ENCODE results near the gene GNAI3.

Gene GNAI3

GRCh38 chr1:109548321-109549267 is at the start of gene GNAI3:
TSS of gene GNAI3 (plus strand) at chr1:109548615. CDS start at chr1:109548721, 106 bp downstream.
- in situ Hi-C loops (cut with HindIII; ENCODE audit: low sequenced_read_pairs), result loop anchor here (10.0 kb wide), 1 partner anchor 156 kb away; no protein-coding TSS in a partner anchor
- TF ChIP-seq CTCF (IDR thresholded peaks at IDR 0.05; ENCODE audit: low read depth, low read length, missing control alignments), result no peak
- peak within 1 kb of the TSS; percentile 86 for H3K4me3 ChIP-seq (ENCODE audit: low read depth, low read length)
- peak; percentile 90 for DNase-seq (ENCODE audit: low read depth)

GRCh38 chr1:109499081-109499480 is 49.3 kb upstream of the GNAI3 start:
- in situ Hi-C loops (cut with HindIII; ENCODE audit: low sequenced_read_pairs), result no loop called here
- no peak for DNase-seq (ENCODE audit: low read depth)
- no peak overlapping the region for H3K4me3 ChIP-seq (ENCODE audit: low read depth, low read length)
- TF ChIP-seq CTCF (IDR thresholded peaks at IDR 0.05; ENCODE audit: low read depth, low read length, missing control alignments), result no peak

- no peak for DNase-seq (ENCODE audit: low read depth)
- in situ Hi-C loops (cut with HindIII; ENCODE audit: low sequenced_read_pairs), result no loop called here
- H3K4me3 ChIP-seq (ENCODE audit: low read depth, low read length), result no peak overlapping the region
- peak; percentile 52 for TF ChIP-seq CTCF (IDR thresholded peaks at IDR 0.05; ENCODE audit: low read depth, low read length, missing control alignments)
Observed at GRCh38 chr1:109499661-109500536, 48.5 kb upstream of the GNAI3 start.

- in situ Hi-C loops (cut with HindIII; ENCODE audit: low sequenced_read_pairs), result no loop called here
- no peak overlapping the region for H3K4me3 ChIP-seq (ENCODE audit: low read depth, low read length)
- TF ChIP-seq CTCF (IDR thresholded peaks at IDR 0.05; ENCODE audit: low read depth, low read length, missing control alignments), result no peak
- DNase-seq (ENCODE audit: low read depth), result no peak
Observed at GRCh38 chr1:109500941-109501381, 47.5 kb upstream of the GNAI3 start.

GRCh38 chr1:109501644-109502363 is 46.6 kb upstream of the GNAI3 start:
- no peak overlapping the region for H3K4me3 ChIP-seq (ENCODE audit: low read depth, low read length)
- in situ Hi-C loops (cut with HindIII; ENCODE audit: low sequenced_read_pairs), result no loop called here
- no peak for TF ChIP-seq CTCF (IDR thresholded peaks at IDR 0.05; ENCODE audit: low read depth, low read length, missing control alignments)
- DNase-seq (ENCODE audit: low read depth), result no peak
